ENCODE measurements around the gene LAMA1. TPM values are rescaled to one million over a fixed set of nuclear protein-coding genes. Genes with fewer than 3 reads are reported as not detected.
A peak's percentile ranks its signal among the peaks of the same experiment; 100 is the strongest.

The LAMA1 gene
- polyA plus RNA-seq, 3 donors from 2014 or later = not detected

- Mint-ChIP-seq H3K27ac (no peak overlapping the region), H3K27me3 (ENCODE audit: low read depth in 3 of 3) (peaks cover 0 to 1% (median 0%) of the 10 kb centered on the region in 3 donors), H3K4me1 (no peaks in the 10 kb centered on the region), H3K36me3 (no peaks in the 10 kb centered on the region), H3K9me3 (no peaks in the 10 kb centered on the region), H3K4me3 (no peak overlapping the region)
- DNase-seq = no peak
These were observed 137.6 kb downstream of the LAMA1 start for GRCh38 chr18:6979954-6980353.

DNA sequence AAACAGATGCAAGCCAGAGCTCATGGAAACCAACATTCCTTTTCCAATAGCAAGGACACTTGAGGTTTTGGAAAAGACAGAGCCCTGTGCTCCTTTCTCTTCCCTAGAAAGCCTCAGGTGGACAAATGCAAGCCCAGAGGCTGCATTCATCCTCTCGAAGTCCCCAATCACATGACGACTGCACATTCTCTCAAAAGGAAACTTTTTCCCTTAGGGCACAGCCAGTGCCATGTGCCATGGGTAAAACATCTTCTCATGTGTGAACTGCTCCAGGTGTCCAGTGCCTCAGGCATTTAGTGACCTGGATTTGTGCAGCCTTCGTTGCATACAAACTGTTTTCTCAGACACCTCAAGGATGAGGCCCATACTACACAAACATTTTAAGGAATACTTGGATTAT, 140.7 kb downstream of the LAMA1 start:
- Mint-ChIP-seq H3K4me1 (no peaks in the 10 kb centered on the region), H3K27ac (no peak overlapping the region), H3K4me3 (no peak overlapping the region), H3K27me3 (ENCODE audit: low read depth in 3 of 3) (no peaks in the 10 kb centered on the region), H3K9me3 (peaks cover 0 to 3% (median 0%) of the 10 kb centered on the region in 6 donors), H3K36me3 (no peaks in the 10 kb centered on the region)
- no peak for DNase-seq

DNA sequence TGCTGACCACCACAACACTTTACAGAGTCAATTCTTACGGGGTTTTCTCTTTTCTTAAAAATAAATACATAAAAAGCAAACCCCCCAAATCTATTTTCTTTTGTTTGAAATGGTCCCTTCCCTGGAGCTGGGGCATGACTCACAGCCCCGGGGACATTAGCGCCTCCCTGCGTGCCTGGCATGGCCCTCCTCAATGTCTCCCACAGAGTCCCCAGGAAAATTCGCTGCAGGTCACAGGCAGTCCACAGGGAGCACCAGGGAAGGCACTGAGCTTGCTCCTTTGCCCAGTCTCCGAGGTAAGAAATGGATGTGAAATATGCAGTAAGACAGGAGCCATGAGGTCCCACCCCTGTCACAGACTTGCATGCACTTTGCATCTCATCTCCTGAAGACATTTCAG, 142.5 kb downstream of the LAMA1 start:
- peaks cover 0 to 4% (median 0%) of the 10 kb centered on the region in 6 donors for H3K9me3 Mint-ChIP-seq
- H3K36me3 Mint-ChIP-seq = no peaks in the 10 kb centered on the region
- DNase-seq = no peak
- no peaks in the 10 kb centered on the region for H3K4me1 Mint-ChIP-seq
- H3K27ac Mint-ChIP-seq = no peak overlapping the region
- H3K27me3 Mint-ChIP-seq (ENCODE audit: low read depth in 3 of 3) = no peaks in the 10 kb centered on the region
- no peak overlapping the region for H3K4me3 Mint-ChIP-seq

DNA sequence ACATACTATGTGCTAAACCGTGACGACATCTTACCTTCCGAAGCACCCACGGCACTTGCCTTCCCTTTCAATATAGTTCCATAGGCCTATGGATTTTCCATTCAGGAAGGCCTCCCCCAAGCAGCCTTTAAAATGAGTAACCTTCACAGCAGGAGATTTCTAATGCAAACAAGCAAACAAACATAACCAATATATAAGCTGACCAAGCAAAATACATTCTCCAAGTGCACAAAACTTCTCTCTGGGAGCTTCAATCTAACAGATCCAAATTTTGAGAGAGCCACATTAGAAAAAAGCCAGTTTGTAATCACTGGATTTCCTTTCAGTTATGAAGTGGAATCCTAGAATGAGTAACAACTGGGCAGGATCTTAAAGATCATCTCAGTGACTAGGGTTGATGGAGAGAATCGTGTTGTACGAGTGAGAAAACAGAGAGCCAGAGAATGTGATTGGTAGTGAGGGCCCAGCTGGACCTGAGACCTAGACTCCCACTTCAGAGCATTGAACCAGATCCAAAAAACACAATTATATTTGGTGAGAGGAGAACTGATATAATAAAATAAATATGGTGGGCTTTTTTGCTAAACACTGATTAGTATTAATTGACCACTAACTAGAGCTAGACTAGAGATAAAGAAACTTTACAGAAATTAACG, 145.6 kb downstream of the LAMA1 start:
- no peak overlapping the region for H3K27ac Mint-ChIP-seq
- H3K4me3 Mint-ChIP-seq = no peak overlapping the region
- no peaks in the 10 kb centered on the region for H3K27me3 Mint-ChIP-seq (ENCODE audit: low read depth in 3 of 3)
- no peak for DNase-seq
- peaks cover 0 to 4% (median 0%) of the 10 kb centered on the region in 6 donors for H3K9me3 Mint-ChIP-seq
- no peaks in the 10 kb centered on the region for H3K4me1 Mint-ChIP-seq
- no peaks in the 10 kb centered on the region for H3K36me3 Mint-ChIP-seq

GRCh38 chr18:6963452-6964097, 154.0 kb downstream of the LAMA1 start:
- Mint-ChIP-seq H3K4me3 (no peak overlapping the region), H3K36me3 (no peaks in the 10 kb centered on the region), H3K27me3 (ENCODE audit: low read depth in 3 of 3) (peaks cover 0 to 2% (median 0%) of the 10 kb centered on the region in 3 donors), H3K4me1 (no peaks in the 10 kb centered on the region), H3K27ac (no peak overlapping the region), H3K9me3 (peaks cover 0 to 4% (median 2%) of the 10 kb centered on the region in 6 donors)
- no peak for DNase-seq

GRCh38 chr18:6962571-6963451, 154.8 kb downstream of the LAMA1 start:
- H3K36me3 Mint-ChIP-seq = no peaks in the 10 kb centered on the region
- DNase-seq = no peak

GRCh38 chr18:6961331-6961730, 156.3 kb downstream of the LAMA1 start:
- H3K27ac Mint-ChIP-seq = no peak overlapping the region
- peaks cover 0 to 4% (median 2%) of the 10 kb centered on the region in 6 donors for H3K9me3 Mint-ChIP-seq
- H3K4me3 Mint-ChIP-seq = no peak overlapping the region
- H3K4me1 Mint-ChIP-seq = no peaks in the 10 kb centered on the region
- DNase-seq = no peak
- peaks cover 0 to 2% (median 0%) of the 10 kb centered on the region in 3 donors for H3K27me3 Mint-ChIP-seq (ENCODE audit: low read depth in 3 of 3)
- H3K36me3 Mint-ChIP-seq = no peaks in the 10 kb centered on the region

More at GRCh38 chr18:6962571-6963451, 154.8 kb downstream of the LAMA1 start:
- H3K4me1 Mint-ChIP-seq = no peaks in the 10 kb centered on the region
- H3K9me3 Mint-ChIP-seq = peaks cover 0 to 4% (median 2%) of the 10 kb centered on the region in 6 donors
- H3K4me3 Mint-ChIP-seq = no peak overlapping the region
- H3K27ac Mint-ChIP-seq = peak overlapping the region in 1 of 6 donors; percentile 16
- H3K27me3 Mint-ChIP-seq (ENCODE audit: low read depth in 3 of 3) = peaks cover 0 to 2% (median 0%) of the 10 kb centered on the region in 3 donors

- Mint-ChIP-seq H3K4me1 (no peaks in the 10 kb centered on the region), H3K4me3 (no peak overlapping the region), H3K9me3 (peaks cover 0 to 4% (median 2%) of the 10 kb centered on the region in 6 donors), H3K36me3 (no peaks in the 10 kb centered on the region), H3K27ac (no peak overlapping the region), H3K27me3 (ENCODE audit: low read depth in 3 of 3) (peaks cover 0 to 2% (median 0%) of the 10 kb centered on the region in 3 donors)
- no peak for DNase-seq
These were observed 156.9 kb downstream of the LAMA1 start for GRCh38 chr18:6960656-6961055.

DNA sequence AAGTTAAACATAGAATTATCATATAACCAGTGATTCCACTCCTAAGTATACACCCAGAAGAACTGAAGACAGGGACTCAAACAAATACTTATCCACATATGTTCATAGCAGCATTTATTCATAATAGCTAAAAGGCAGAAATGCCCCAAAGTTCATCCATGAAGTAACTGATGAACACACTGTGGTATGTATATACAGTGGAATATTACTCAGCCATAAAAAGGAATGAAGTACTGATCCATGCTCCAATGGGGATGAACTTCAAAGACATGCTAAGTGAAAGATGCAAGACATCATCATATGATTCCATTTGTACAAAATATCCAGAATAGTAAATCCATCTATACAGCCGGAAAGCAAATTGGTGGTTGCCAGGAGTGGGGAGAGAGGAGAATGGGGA, 157.5 kb downstream of the LAMA1 start:
- Mint-ChIP-seq H3K9me3 (peaks cover 0 to 4% (median 2%) of the 10 kb centered on the region in 6 donors), H3K4me3 (no peak overlapping the region), H3K27ac (no peak overlapping the region), H3K27me3 (ENCODE audit: low read depth in 3 of 3) (peaks cover 0 to 2% (median 0%) of the 10 kb centered on the region in 3 donors), H3K4me1 (no peaks in the 10 kb centered on the region), H3K36me3 (no peaks in the 10 kb centered on the region)
- no peak for DNase-seq

GRCh38 chr18:6959110-6959509, 158.5 kb downstream of the LAMA1 start:
- no peak overlapping the region for H3K4me3 Mint-ChIP-seq

DNA sequence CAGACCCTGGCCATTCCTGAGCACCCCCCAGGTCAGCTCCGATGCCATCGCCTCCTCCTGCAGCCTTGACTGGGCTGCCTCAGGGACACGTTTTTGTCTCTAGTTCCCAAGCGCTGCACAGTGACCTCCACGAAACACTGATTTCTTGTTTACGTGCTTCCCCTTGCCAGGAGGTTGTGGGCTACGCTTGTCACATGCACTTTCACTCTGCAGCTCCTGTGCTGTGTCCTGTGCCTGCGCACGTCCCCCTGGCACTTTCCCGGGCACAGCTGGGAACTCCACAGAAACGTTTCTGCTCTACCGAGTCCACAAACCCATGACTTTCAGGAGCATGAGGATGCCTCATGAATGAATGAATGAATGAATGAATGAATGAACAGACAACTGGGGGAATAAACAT, 160.6 kb downstream of the LAMA1 start:
- H3K27ac Mint-ChIP-seq = no peak overlapping the region
- H3K9me3 Mint-ChIP-seq = peaks cover 0 to 9% (median 4%) of the 10 kb centered on the region in 6 donors
- H3K27me3 Mint-ChIP-seq (ENCODE audit: low read depth in 3 of 3) = peaks cover 0 to 5% (median 2%) of the 10 kb centered on the region in 3 donors
- H3K36me3 Mint-ChIP-seq = no peaks in the 10 kb centered on the region
- no peak overlapping the region for H3K4me3 Mint-ChIP-seq
- no peak for DNase-seq
- H3K4me1 Mint-ChIP-seq = no peaks in the 10 kb centered on the region

More at GRCh38 chr18:6959110-6959509, 158.5 kb downstream of the LAMA1 start:
- Mint-ChIP-seq H3K9me3 (peaks cover 0 to 7% (median 3%) of the 10 kb centered on the region in 6 donors), H3K27me3 (ENCODE audit: low read depth in 3 of 3) (peaks cover 0 to 2% (median 0%) of the 10 kb centered on the region in 3 donors), H3K4me1 (no peaks in the 10 kb centered on the region), H3K27ac (no peak overlapping the region), H3K36me3 (no peaks in the 10 kb centered on the region)
- no peak for DNase-seq

GRCh38 chr18:6956495-6956894, 161.1 kb downstream of the LAMA1 start:
- Mint-ChIP-seq H3K27ac (no peak overlapping the region), H3K4me3 (no peak overlapping the region), H3K27me3 (ENCODE audit: low read depth in 3 of 3) (peaks cover 0 to 5% (median 0%) of the 10 kb centered on the region in 3 donors), H3K36me3 (no peaks in the 10 kb centered on the region), H3K4me1 (no peaks in the 10 kb centered on the region), H3K9me3 (peaks cover 0 to 9% (median 4%) of the 10 kb centered on the region in 6 donors)
- no peak for DNase-seq

- no peak for DNase-seq
- Mint-ChIP-seq H3K27me3 (ENCODE audit: low read depth in 3 of 3) (peaks cover 0 to 8% (median 2%) of the 10 kb centered on the region in 3 donors), H3K27ac (no peak overlapping the region), H3K4me1 (no peaks in the 10 kb centered on the region), H3K36me3 (no peaks in the 10 kb centered on the region), H3K4me3 (no peak overlapping the region), H3K9me3 (peaks cover 0 to 7% (median 4%) of the 10 kb centered on the region in 6 donors)
These were observed 162.3 kb downstream of the LAMA1 start for GRCh38 chr18:6955304-6955703.

DNA sequence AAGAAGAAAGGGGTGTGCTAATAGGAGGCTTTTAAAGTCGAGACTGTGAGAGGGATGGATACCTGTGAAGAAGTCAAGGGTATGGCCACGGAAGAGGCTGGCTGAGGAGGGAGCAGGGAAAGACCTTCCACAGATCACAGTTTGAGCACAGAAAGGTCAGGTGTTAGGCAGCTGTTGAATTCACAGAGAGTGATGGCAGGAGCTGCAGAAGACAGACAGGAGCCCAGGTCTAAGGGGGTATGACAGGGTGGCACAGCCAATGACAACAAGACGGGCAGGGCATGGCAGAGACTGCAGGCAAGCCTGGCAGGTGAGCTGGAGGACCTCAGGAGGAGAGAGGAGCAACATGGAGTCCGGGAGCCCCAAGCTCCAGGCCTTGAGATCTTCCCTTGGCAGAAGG, 163.1 kb downstream of the LAMA1 start:
- no peak for DNase-seq
- no peaks in the 10 kb centered on the region for H3K36me3 Mint-ChIP-seq
- no peak overlapping the region for H3K4me3 Mint-ChIP-seq
- H3K9me3 Mint-ChIP-seq = peaks cover 0 to 7% (median 1%) of the 10 kb centered on the region in 6 donors
- H3K27me3 Mint-ChIP-seq (ENCODE audit: low read depth in 3 of 3) = peaks cover 0 to 8% (median 2%) of the 10 kb centered on the region in 3 donors
- H3K4me1 Mint-ChIP-seq = no peaks in the 10 kb centered on the region
- H3K27ac Mint-ChIP-seq = no peak overlapping the region
